H1 (cell line): ENCODE results near the gene ALKAL2. TPM values are rescaled to one million over a fixed set of nuclear protein-coding genes. Genes with fewer than 3 reads are reported as not detected.

Experiments
- CTCF ChIA-PET: fragments of 300-600 bp; sonication (Branson Sonifier 250); formaldehyde crosslinking; loops from one replicate; lab custom pipeline; 2021; ENCODE audit not compliant: partially characterized antibody; lab: Charles Lee
- POLR2A ChIA-PET: fragments of 300-600 bp; sonication (Branson Sonifier 250); formaldehyde crosslinking; loops from one replicate; lab custom pipeline; 2021; ENCODE audit warnings: inconsistent platforms; ENCODE audit not compliant: partially characterized antibody; lab: Charles Lee
- DNase-seq, 2 experiments: peaks; one replicate each; pipeline versions ENCODE4 v3.0.0 to v3.0.0-alpha.2; 2010 to 2022; ENCODE audit warnings: low spot score in 2 of 2, low read depth in 1 of 2, mixed read lengths in 1 of 2
- FAIRE-seq: peaks from 2 replicates; lab custom pipeline; 2011; peaks lifted over from hg19 to GRCh38; lab: Jason Lieb, UNC
- H2AFZ ChIP-seq: 2 replicates; pipeline ENCODE4 v1.8.1; 2012; ENCODE audit warnings: low read length, inconsistent platforms
- H2AK5ac ChIP-seq: 2 replicates; pipeline ENCODE4 v1.6.1; 2013; ENCODE audit warnings: low read depth, low read length
- H2BK120ac ChIP-seq: replicated peaks from 2 replicates; pipeline ENCODE3; 2013; ENCODE audit warnings: low read depth, low read length, inconsistent platforms
- H2BK12ac ChIP-seq: 2 replicates; pipeline ENCODE4 v1.6.1; 2013; ENCODE audit warnings: low read depth, low read length
- H2BK15ac ChIP-seq: 2 replicates; pipeline ENCODE4 v1.6.1; 2013; ENCODE audit warnings: low read length
- H2BK20ac ChIP-seq: 2 replicates; pipeline ENCODE4 v1.6.1; 2013; ENCODE audit warnings: low read length
- H2BK5ac ChIP-seq: 2 replicates; pipeline ENCODE4 v1.6.1; 2013; ENCODE audit warnings: low read depth, low read length
- H3K14ac ChIP-seq: 2 replicates; pipeline ENCODE4 v1.6.1; 2013; ENCODE audit warnings: inconsistent platforms; ENCODE audit not compliant: insufficient read length
- H3K18ac ChIP-seq: 2 replicates; pipeline ENCODE4 v1.6.1; 2013; ENCODE audit warnings: low read length; ENCODE audit errors: extremely low read depth
- H3K23ac ChIP-seq: 2 replicates; pipeline ENCODE4 v1.6.1; 2013; ENCODE audit warnings: inconsistent platforms; ENCODE audit not compliant: insufficient read length
- H3K23me2 ChIP-seq: 2 replicates; pipeline ENCODE4 v1.6.1; 2013; ENCODE audit warnings: low read depth, low read length
- H3K27ac ChIP-seq: 2 replicates; pipeline ENCODE4 v1.6.1; 2011; ENCODE audit warnings: low read depth, low read length, inconsistent platforms
- H3K27me3 ChIP-seq, 4 experiments: replicated peaks in 1 of 4; 1 replicate in 1 of 4; 2 replicates in 3 of 4; pipeline versions ENCODE4 v1.6.1 to v1.8.1; 2011 to 2013; ENCODE audit warnings: low read length in 3 of 4, mild to moderate bottlenecking in 3 of 4, inconsistent platforms in 2 of 4, mixed read lengths in 2 of 4, moderate library complexity in 1 of 4; ENCODE audit not compliant: control insufficient read depth in 3 of 4, insufficient read depth in 3 of 4; ENCODE audit errors: extremely low read depth in 1 of 4
- H3K36me3 ChIP-seq, 4 experiments: 2 replicates each; pipeline versions ENCODE4 v1.6.1 to v1.8.1; 2011 to 2013; ENCODE audit warnings: mild to moderate bottlenecking in 4 of 4, low read length in 3 of 4, moderate library complexity in 2 of 4, control low read depth in 1 of 4, inconsistent platforms in 1 of 4; ENCODE audit not compliant: insufficient read depth in 4 of 4, control insufficient read depth in 2 of 4
- H3K4ac ChIP-seq: replicated peaks from 2 replicates; pipeline ENCODE3; 2013; ENCODE audit warnings: low read length, low read depth, mixed read lengths, inconsistent platforms; ENCODE audit not compliant: insufficient read length
- H3K4me1 ChIP-seq, 4 experiments: replicated peaks in 1 of 4; 1 replicate in 1 of 4; 2 replicates in 3 of 4; pipeline versions ENCODE4 v1.6.1 to v1.8.1; 2011 to 2013; ENCODE audit warnings: low read length in 3 of 4, inconsistent platforms in 2 of 4, mixed read lengths in 1 of 4; ENCODE audit not compliant: insufficient read depth in 4 of 4, control insufficient read depth in 3 of 4
- H3K4me2 ChIP-seq, 2 experiments: 2 replicates each; pipeline versions ENCODE4 v1.6.1 to v1.8.1; 2011 to 2013; ENCODE audit warnings: low read depth in 2 of 2, low read length in 2 of 2, control low read depth in 1 of 2, inconsistent platforms in 1 of 2, mild to moderate bottlenecking in 1 of 2; ENCODE audit not compliant: insufficient read depth in 1 of 2
- H3K4me3 ChIP-seq, 4 experiments: fragments of 200-600, 300-600 bp in 1 of 4; sonication (generic), shearing (Covaris generic), sonication (Bioruptor Twin) in 1 of 4; 2 replicates each; pipeline versions ENCODE4 v1.5.1 to v1.8.1; 2011 to 2016; ENCODE audit warnings: low read length in 4 of 4, low read depth in 3 of 4, control low read depth in 2 of 4, inconsistent platforms in 2 of 4, mild to moderate bottlenecking in 2 of 4, mixed read lengths in 1 of 4, moderate library complexity in 1 of 4; ENCODE audit not compliant: insufficient read depth in 2 of 4; ENCODE audit errors: extremely low read depth in 1 of 4
- H3K56ac ChIP-seq: replicated peaks from 2 replicates; pipeline ENCODE3; 2013; ENCODE audit warnings: low read depth, mild to moderate bottlenecking, mixed read lengths, low read length, inconsistent platforms; ENCODE audit not compliant: insufficient read length
- H3K79me1 ChIP-seq: 2 replicates; pipeline ENCODE4 v1.6.1; 2013; ENCODE audit warnings: low read depth, low read length, control low read depth
- H3K79me2 ChIP-seq, 2 experiments: 2 replicates each; pipeline versions ENCODE4 v1.6.1 to v1.8.1; 2012 to 2013; ENCODE audit warnings: low read length in 2 of 2, mild to moderate bottlenecking in 2 of 2, inconsistent platforms in 1 of 2; ENCODE audit not compliant: insufficient read depth in 2 of 2, control insufficient read depth in 1 of 2
- H3K9ac ChIP-seq, 4 experiments: replicated peaks in 1 of 4; 1 replicate in 1 of 4; 2 replicates in 3 of 4; pipeline versions ENCODE4 v1.6.1 to v1.8.1; 2011 to 2013; ENCODE audit warnings: low read depth in 3 of 4, low read length in 3 of 4, control low read depth in 2 of 4, mild to moderate bottlenecking in 2 of 4, moderate library complexity in 2 of 4, inconsistent platforms in 1 of 4; ENCODE audit errors: extremely low read depth in 1 of 4
- H3K9me3 ChIP-seq, 2 experiments: 2 replicates each; pipeline versions ENCODE4 v1.6.1 to v1.8.1; 2012 to 2013; ENCODE audit warnings: mild to moderate bottlenecking in 2 of 2, moderate library complexity in 2 of 2, control low read depth in 1 of 2, inconsistent platforms in 1 of 2, low read depth in 1 of 2, low read length in 1 of 2, mixed read lengths in 1 of 2; ENCODE audit not compliant: insufficient read depth in 2 of 2
- H4K20me1 ChIP-seq, 2 experiments: replicated peaks in 1 of 2; 2 replicates each; pipeline versions ENCODE3 to v1.8.1; 2011 to 2013; ENCODE audit warnings: inconsistent platforms in 2 of 2, low read length in 2 of 2, mild to moderate bottlenecking in 1 of 2; ENCODE audit not compliant: insufficient read depth in 2 of 2, control insufficient read depth in 1 of 2
- H4K5ac ChIP-seq: 2 replicates; pipeline ENCODE4 v1.6.1; 2013; ENCODE audit warnings: low read length, low read depth, mixed read lengths, inconsistent platforms; ENCODE audit not compliant: insufficient read length
- H4K8ac ChIP-seq: 2 replicates; pipeline ENCODE4 v1.8.0; 2013; ENCODE audit warnings: mild to moderate bottlenecking, moderate library complexity, low read length, inconsistent platforms; ENCODE audit not compliant: insufficient read depth; ENCODE audit errors: extremely low read depth
- H4K91ac ChIP-seq: replicated peaks from 2 replicates; pipeline ENCODE3; 2013; ENCODE audit warnings: low read length, mixed read lengths, inconsistent platforms; ENCODE audit not compliant: insufficient read length
- BACH1 ChIP-seq: IDR thresholded peaks from 2 replicates; pipeline ENCODE4 v1.6.1; 2012; ENCODE audit warnings: low read length, improper control_type of control experiment
- BCL11A ChIP-seq, 2 experiments: IDR thresholded peaks; one replicate each; pipeline ENCODE4 v1.6.1; 2011; ENCODE audit warnings: low read depth in 2 of 2, low read length in 2 of 2, mild to moderate bottlenecking in 2 of 2
- CBX5 ChIP-seq: fragments of 300-800, 300-1000 bp; sonication (generic); IDR thresholded peaks from 2 replicates; pipeline ENCODE4 v1.7.1; 2016; ENCODE audit warnings: antibody characterized with exemption, low read length, low read depth
- CREB1 ChIP-seq: IDR thresholded peaks from 2 replicates; pipeline ENCODE4 v1.6.1; 2012; ENCODE audit warnings: inconsistent platforms
- FOSL1 ChIP-seq: IDR thresholded peaks from 2 replicates; pipeline ENCODE4 v1.6.1; 2011; ENCODE audit warnings: mild to moderate bottlenecking, low read depth, low read length, moderate library complexity; ENCODE audit not compliant: insufficient read depth
- JUN ChIP-seq: IDR thresholded peaks from 2 replicates; pipeline ENCODE4 v1.6.1; 2011; ENCODE audit warnings: low read depth, mild to moderate bottlenecking, improper control_type of control experiment, low read length
- KDM1A ChIP-seq: fragments of 200-600, 300-600 bp; sonication (generic); IDR thresholded peaks from 2 replicates; pipeline ENCODE4 v1.7.1; 2016; ENCODE audit warnings: mild to moderate bottlenecking, low read length, borderline replicate concordance
- SAP30 ChIP-seq: fragments of 300-600 bp; sonication (generic); IDR thresholded peaks from 2 replicates; pipeline ENCODE4 v1.7.1; 2012; ENCODE audit warnings: low read length, moderate library complexity, mild to moderate bottlenecking, inconsistent platforms; ENCODE audit not compliant: insufficient read depth, insufficient replicate concordance
- SUZ12 ChIP-seq: fragments of 200-600 bp; sonication (generic); IDR thresholded peaks from 2 replicates; pipeline ENCODE4 v1.6.1; 2012; ENCODE audit warnings: mild to moderate bottlenecking, inconsistent platforms, low read length, moderate library complexity, mixed read lengths
- TBP ChIP-seq: IDR thresholded peaks from 2 replicates; pipeline ENCODE4 v1.6.1; 2011; ENCODE audit warnings: low read depth, low read length, improper control_type of control experiment
- ZNF274 ChIP-seq: IDR thresholded peaks from 2 replicates; pipeline ENCODE4 v1.7.0; 2012; ENCODE audit warnings: low read length, borderline replicate concordance; ENCODE audit errors: extremely low read depth
- WGBS, 2 experiments: shearing (Covaris generic) in 1 of 2; methylation state at CpG; one replicate each; pipeline versions ENCODE4 v1.1.6 to v1.1.7; 2013 to 2015; ENCODE audit warnings: low lambda C conversion rate in 2 of 2, mixed read lengths in 2 of 2, inconsistent platforms in 1 of 2, low coverage in 1 of 2, missing lambda C conversion rate in 1 of 2; ENCODE audit not compliant: insufficient replicate concordance in 2 of 2, insufficient coverage in 1 of 2, insufficient read length in 1 of 2; ENCODE audit errors: extremely low coverage in 1 of 2, missing lambda C conversion rate in 1 of 2; 5-methylcytosine and 5-hydroxymethylcytosine counted together
- polyA plus RNA-seq, 7 experiments: library from polyadenylated mRNA; depleted of rRNA in 3 of 7; stranded (reverse) in 5 of 7; unstranded in 2 of 7; fragments of >200 nt in 5 of 7; fragments of 200-250 nt in 2 of 7; gene quantifications; 1 replicate in 5 of 7; 2 replicates in 1 of 7; 4 replicates in 1 of 7; pipeline versions ENCODE4 v1.2.1 to v1.2.3, GENCODE V29; 2011 to 2013; ENCODE audit warnings: missing spikeins in 2 of 7, mixed read lengths in 2 of 7
- total RNA-seq: library from RNA; stranded (reverse); fragmentation: NEBNext Ultra II Directional; extraction: Animal tissue kit (Norgen Biotek cat#: 25700); gene quantifications from 2 replicates; pipeline ENCODE4 v1.2.1, GENCODE V29; 2021

Gene ALKAL2
- total and polyA plus RNA-seq, 2 of the 8 experiments (the other 6 are each of a cell fraction or from before 2014, with no cell fraction given): 4.6 to 11.5 TPM

- Histone ChIP-seq H3K14ac (no peak within 1 kb of the TSS), H4K20me1 (peaks cover 14 to 26% of the 10 kb centered on the region in 2 experiments), H4K8ac (peak within 1 kb of the TSS; percentile 99), H3K56ac (peak within 1 kb of the TSS; percentile 88), H3K79me2 (peaks cover 44 to 74% of the 10 kb centered on the region in 2 experiments), H3K36me3 (peaks cover 0 to 4% (median 0%) of the 10 kb centered on the region in 4 experiments; a peak in 2 of 8 replicates), H3K27me3 (peaks cover 0 to 9% (median 5%) of the 10 kb centered on the region in 4 experiments; a peak in 5 of 7 replicates), H2BK20ac (no peak within 1 kb of the TSS), H3K27ac (peak within 1 kb of the TSS; percentile 97), H3K18ac (peak within 1 kb of the TSS; percentile 95), H3K4me2 (peak within 1 kb of the TSS; percentile 84 to 93), H2AK5ac (no peak within 1 kb of the TSS), H2AFZ (no peak within 1 kb of the TSS), H3K4me3 (peak within 1 kb of the TSS; percentile 89 to 98 (median 95)), H2BK5ac (peak within 1 kb of the TSS; percentile 96), H3K9ac (peak within 1 kb of the TSS; percentile 86 to 99 (median 98)), H4K5ac (peak within 1 kb of the TSS; percentile 99), H2BK15ac (no peak within 1 kb of the TSS), H2BK12ac (no peak within 1 kb of the TSS; the same call in 1 of the 2 replicates), H3K23me2 (peaks cover 9% of the 10 kb centered on the region; the same call in 1 of the 2 replicates), H2BK120ac (peak within 1 kb of the TSS; percentile 31), H3K23ac (no peak within 1 kb of the TSS), H4K91ac (peak within 1 kb of the TSS; percentile 98), H3K4ac (peak within 1 kb of the TSS; percentile 98), H3K9me3 (no peaks in the 10 kb centered on the region), H3K79me1 (peaks cover 5% of the 10 kb centered on the region; the same call in 1 of the 2 replicates), H3K4me1 (peaks cover 0 to 7% (median 4%) of the 10 kb centered on the region in 4 experiments; a peak in 4 of 7 replicates)
- DNase-seq (peak; percentile 94 to 98), FAIRE-seq (no peak)
- CTCF ChIA-PET: interaction anchor here (1.5 kb wide), 1 partner anchor 9 kb away, joined by 4 read pairs; no protein-coding TSS in a partner anchor
- WGBS, 2 experiments: 1% methylated on average over 40 of the region's 73 CpGs; no CpG with 5 or more reads in 1 of the 2 experiments
- POLR2A ChIA-PET: interaction anchor here (0.7 to 1.7 kb wide), 10 partner anchors 9 to 102 kb away, joined by 3 to 8 read pairs (median 4); partner anchors contain the start of gene ALKAL2
- peak; percentile 85 for TF ChIP-seq CREB1
- TF ChIP-seq JUN: no peak
- TF ChIP-seq SAP30: peak; percentile 31
- TF ChIP-seq CBX5: no peak
- no peak for TF ChIP-seq KDM1A
- TF ChIP-seq BCL11A (IDR thresholded peaks at IDR 0.05; ENCODE audit: low read depth in 2 of 2, low read length in 2 of 2): no peak
- TF ChIP-seq ZNF274: no peak
- peak; percentile 74 for TF ChIP-seq TBP
- no peak for TF ChIP-seq SUZ12
- TF ChIP-seq FOSL1: no peak
- no peak; the same call in 1 of the 2 replicates for TF ChIP-seq BACH1
These were observed 23.1 kb downstream of the ALKAL2 start, which contains the start of gene ACP1 for GRCh38 chr2:264493-265468. Gene ACP1, plus strand, starts transcription at chr2:264947. Its CDS starts 18 bp downstream, at chr2:264965.
